ENCODE measurements around the gene CFAP54. TPM values are rescaled to one million over a fixed set of nuclear protein-coding genes. Genes with fewer than 3 reads are reported as not detected.

The CFAP54 gene
- total and polyA plus RNA-seq, 2 experiments from 2014 or later, result 0.07 to 0.76 TPM

DNA sequence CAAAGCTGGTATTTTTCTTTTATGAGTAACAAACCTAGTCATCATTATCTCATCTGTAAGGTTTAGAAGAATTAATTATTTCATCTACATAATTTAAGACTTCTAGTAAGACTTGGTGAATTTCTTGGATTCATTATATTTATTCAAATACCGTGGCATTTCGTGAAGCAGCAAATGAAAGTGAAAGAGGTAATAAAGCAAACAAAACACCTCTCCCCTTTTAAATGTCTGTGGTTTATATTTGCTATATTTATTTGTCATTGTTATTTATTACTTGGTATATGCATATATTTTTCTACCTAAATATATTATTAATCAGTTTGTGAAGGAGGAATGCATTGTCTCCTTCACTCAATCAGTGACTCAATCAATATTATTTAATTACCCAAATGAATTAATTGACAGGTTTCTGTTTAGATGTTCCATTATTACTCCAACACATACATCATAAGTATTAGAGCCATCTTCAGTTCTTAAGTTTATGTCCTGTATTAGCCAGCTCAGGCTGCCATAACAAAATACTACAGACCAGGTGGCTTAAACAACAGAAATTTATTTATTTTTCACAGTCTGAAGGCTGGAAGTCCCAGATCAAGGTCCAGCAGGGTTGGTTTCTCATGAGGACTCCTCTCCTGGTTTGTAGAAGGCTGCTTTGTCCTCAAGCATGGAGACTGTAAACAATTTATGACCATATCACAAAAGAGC is 6.6 kb downstream of the CFAP54 start (continued):
- TF ChIP-seq, protein P1, sequence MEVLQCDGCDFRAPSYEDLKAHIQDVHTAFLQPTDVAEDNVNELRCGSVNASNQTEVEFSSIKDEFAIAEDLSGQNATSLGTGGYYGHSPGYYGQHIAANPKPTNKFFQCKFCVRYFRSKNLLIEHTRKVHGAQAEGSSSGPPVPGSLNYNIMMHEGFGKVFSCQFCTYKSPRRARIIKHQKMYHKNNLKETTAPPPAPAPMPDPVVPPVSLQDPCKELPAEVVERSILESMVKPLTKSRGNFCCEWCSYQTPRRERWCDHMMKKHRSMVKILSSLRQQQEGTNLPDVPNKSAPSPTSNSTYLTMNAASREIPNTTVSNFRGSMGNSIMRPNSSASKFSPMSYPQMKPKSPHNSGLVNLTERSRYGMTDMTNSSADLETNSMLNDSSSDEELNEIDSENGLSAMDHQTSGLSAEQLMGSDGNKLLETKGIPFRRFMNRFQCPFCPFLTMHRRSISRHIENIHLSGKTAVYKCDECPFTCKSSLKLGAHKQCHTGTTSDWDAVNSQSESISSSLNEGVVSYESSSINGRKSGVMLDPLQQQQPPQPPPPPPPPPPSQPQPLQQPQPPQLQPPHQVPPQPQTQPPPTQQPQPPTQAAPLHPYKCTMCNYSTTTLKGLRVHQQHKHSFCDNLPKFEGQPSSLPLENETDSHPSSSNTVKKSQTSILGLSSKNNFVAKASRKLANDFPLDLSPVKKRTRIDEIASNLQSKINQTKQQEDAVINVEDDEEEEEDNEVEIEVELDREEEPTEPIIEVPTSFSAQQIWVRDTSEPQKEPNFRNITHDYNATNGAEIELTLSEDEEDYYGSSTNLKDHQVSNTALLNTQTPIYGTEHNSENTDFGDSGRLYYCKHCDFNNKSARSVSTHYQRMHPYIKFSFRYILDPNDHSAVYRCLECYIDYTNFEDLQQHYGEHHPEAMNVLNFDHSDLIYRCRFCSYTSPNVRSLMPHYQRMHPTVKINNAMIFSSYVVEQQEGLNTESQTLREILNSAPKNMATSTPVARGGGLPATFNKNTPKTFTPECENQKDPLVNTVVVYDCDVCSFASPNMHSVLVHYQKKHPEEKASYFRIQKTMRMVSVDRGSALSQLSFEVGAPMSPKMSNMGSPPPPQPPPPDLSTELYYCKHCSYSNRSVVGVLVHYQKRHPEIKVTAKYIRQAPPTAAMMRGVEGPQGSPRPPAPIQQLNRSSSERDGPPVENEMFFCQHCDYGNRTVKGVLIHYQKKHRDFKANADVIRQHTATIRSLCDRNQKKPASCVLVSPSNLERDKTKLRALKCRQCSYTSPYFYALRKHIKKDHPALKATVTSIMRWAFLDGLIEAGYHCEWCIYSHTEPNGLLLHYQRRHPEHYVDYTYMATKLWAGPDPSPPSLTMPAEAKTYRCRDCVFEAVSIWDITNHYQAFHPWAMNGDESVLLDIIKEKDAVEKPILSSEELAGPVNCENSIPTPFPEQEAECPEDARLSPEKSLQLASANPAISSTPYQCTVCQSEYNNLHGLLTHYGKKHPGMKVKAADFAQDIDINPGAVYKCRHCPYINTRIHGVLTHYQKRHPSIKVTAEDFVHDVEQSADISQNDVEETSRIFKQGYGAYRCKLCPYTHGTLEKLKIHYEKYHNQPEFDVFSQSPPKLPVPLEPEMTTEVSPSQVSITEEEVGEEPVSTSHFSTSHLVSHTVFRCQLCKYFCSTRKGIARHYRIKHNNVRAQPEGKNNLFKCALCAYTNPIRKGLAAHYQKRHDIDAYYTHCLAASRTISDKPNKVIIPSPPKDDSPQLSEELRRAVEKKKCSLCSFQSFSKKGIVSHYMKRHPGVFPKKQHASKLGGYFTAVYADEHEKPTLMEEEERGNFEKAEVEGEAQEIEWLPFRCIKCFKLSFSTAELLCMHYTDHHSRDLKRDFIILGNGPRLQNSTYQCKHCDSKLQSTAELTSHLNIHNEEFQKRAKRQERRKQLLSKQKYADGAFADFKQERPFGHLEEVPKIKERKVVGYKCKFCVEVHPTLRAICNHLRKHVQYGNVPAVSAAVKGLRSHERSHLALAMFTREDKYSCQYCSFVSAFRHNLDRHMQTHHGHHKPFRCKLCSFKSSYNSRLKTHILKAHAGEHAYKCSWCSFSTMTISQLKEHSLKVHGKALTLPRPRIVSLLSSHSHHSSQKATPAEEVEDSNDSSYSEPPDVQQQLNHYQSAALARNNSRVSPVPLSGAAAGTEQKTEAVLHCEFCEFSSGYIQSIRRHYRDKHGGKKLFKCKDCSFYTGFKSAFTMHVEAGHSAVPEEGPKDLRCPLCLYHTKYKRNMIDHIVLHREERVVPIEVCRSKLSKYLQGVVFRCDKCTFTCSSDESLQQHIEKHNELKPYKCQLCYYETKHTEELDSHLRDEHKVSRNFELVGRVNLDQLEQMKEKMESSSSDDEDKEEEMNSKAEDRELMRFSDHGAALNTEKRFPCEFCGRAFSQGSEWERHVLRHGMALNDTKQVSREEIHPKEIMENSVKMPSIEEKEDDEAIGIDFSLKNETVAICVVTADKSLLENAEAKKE (CRISPR knock-in tag; IDR thresholded peaks at IDR 0.05), result no peak
- TF ChIP-seq EZH2phosphoT487 (IDR thresholded peaks at IDR 0.05; ENCODE audit: unreplicated experiment), result no peak
- no peak for TF ChIP-seq STAT1 (IDR thresholded peaks at IDR 0.05; ENCODE audit: unreplicated experiment)
- TF ChIP-seq ETS1 (IDR thresholded peaks at IDR 0.05), result no peak
- no peak for TF ChIP-seq REST (IDR thresholded peaks at IDR 0.05; ENCODE audit: unreplicated experiment)
